B cell (primary cell): ENCODE measurements around the gene STX10.

Experiments used
- CTCF ChIP-seq: fragments of 200-600 bp; IDR thresholded peaks from one replicate; pipeline ENCODE4 v1.8.0; 2022; ENCODE audit warnings: antibody characterized with exemption, mild to moderate bottlenecking
- EZH2 ChIP-seq: IDR thresholded peaks from 2 replicates; pipeline ENCODE4 v1.6.1; 2012; ENCODE audit warnings: borderline replicate concordance, low read depth, mild to moderate bottlenecking, moderate library complexity, low read length; ENCODE audit not compliant: insufficient read depth, poor library complexity, severe bottlenecking

- TF ChIP-seq CTCF, result no peak
- no peak for TF ChIP-seq EZH2
These were observed 55.3 kb downstream of the STX10 start for GRCh38 chr19:13094771-13095392.
